K562 (cell line): Measurements from ENCODE around the gene RPLP2. TPM values are rescaled to one million over a fixed set of nuclear protein-coding genes. Genes with fewer than 3 reads are reported as not detected.
A peak's percentile ranks its signal among the peaks of the same experiment; 100 is the strongest.

Experiments
- ATAC-seq: fragments of 200-7000 bp; cut with Tn5 transposase; 3 replicates; pipeline ENCODE4 v1.9.1; 2020; ENCODE audit warnings: moderate library complexity
- BruUV-seq: library from RNA; stranded (reverse); fragments of 400-500 nt; replicated peaks from 2 replicates; lab custom pipeline; 2021; lab: Mats Ljungman, UMichigan
- CTCF ChIA-PET: fragments of 300-600 bp; formaldehyde crosslinking; extraction: SDS; loops from one replicate; lab custom pipeline; 2021; ENCODE audit warnings: low intra/inter-chr PET ratio; lab: Yijun Ruan, JAX
- POLR2A ChIA-PET: fragments of 300-600, 350-650 bp; sonication (Branson Sonifier 250); formaldehyde crosslinking; extraction: SDS; loops from one replicate; lab custom pipeline; 2021; ENCODE audit warnings: antibody characterized with exemption, inconsistent platforms; lab: Yijun Ruan, JAX
- DNase-seq, 4 experiments: peaks; one replicate each; pipeline versions ENCODE4 v3.0.0 to v3.0.0-alpha.2; 2011 to 2018; ENCODE audit warnings: low spot score in 3 of 4, mixed read lengths in 3 of 4; ENCODE audit errors: extremely low read depth in 1 of 4
- FAIRE-seq: peaks from 2 replicates; lab custom pipeline; 2011; peaks lifted over from hg19 to GRCh38; lab: Jason Lieb, UNC
- H2AFZ ChIP-seq: 2 replicates; pipeline ENCODE4 v1.6.0; 2011; ENCODE audit warnings: low read depth, low read length, control low read depth, inconsistent platforms
- H3K27ac ChIP-seq: fragments of 200-600 bp; 3 replicates; pipeline ENCODE4 v1.8.0; 2011; ENCODE audit warnings: low read depth, mild to moderate bottlenecking, control low read depth, inconsistent platforms, low read length, moderate library complexity, mixed read lengths; ENCODE audit errors: extremely low read depth
- H3K27me3 ChIP-seq, 2 experiments: fragments of 300-600 bp in 1 of 2; 2 replicates in 1 of 2; 3 replicates in 1 of 2; pipeline versions ENCODE4 v1.6.0 to v1.8.0; 2011; ENCODE audit warnings: inconsistent platforms in 2 of 2, low read length in 2 of 2, mild to moderate bottlenecking in 1 of 2, mixed read lengths in 1 of 2, moderate library complexity in 1 of 2; ENCODE audit not compliant: control insufficient read depth in 2 of 2, insufficient read depth in 2 of 2
- H3K36me3 ChIP-seq: fragments of 300-600 bp; 3 replicates; pipeline ENCODE4 v1.8.0; 2011; ENCODE audit warnings: mild to moderate bottlenecking, low read length, inconsistent platforms; ENCODE audit not compliant: control insufficient read depth, insufficient read depth
- H3K4me1 ChIP-seq, 2 experiments: fragments of 200-600 bp in 1 of 2; replicated peaks in 1 of 2; 2 replicates in 1 of 2; 3 replicates in 1 of 2; pipeline versions ENCODE4 v1.5.1 to v1.8.0; 2011; ENCODE audit warnings: inconsistent platforms in 2 of 2, low read length in 2 of 2, mild to moderate bottlenecking in 1 of 2, mixed read lengths in 1 of 2, moderate library complexity in 1 of 2; ENCODE audit not compliant: control insufficient read depth in 2 of 2, insufficient read depth in 2 of 2
- H3K4me2 ChIP-seq: 2 replicates; pipeline ENCODE4 v1.6.1; 2011; ENCODE audit warnings: low read length, control low read depth, inconsistent platforms, mixed read lengths; ENCODE audit not compliant: insufficient read depth
- H3K4me3 ChIP-seq: fragments of 200-600 bp; sonication (generic), shearing (Covaris generic); 2 replicates; pipeline ENCODE4 v1.5.1; 2016; ENCODE audit warnings: control low read depth, inconsistent platforms
- H3K79me2 ChIP-seq: fragments of 200-600 bp; 3 replicates; pipeline ENCODE4 v1.8.0; 2011; ENCODE audit warnings: low read length, inconsistent platforms; ENCODE audit not compliant: control insufficient read depth, insufficient read depth
- H3K9ac ChIP-seq, 2 experiments: 2 replicates each; pipeline versions ENCODE4 v1.6.0 to v1.6.1; 2011; ENCODE audit warnings: low read depth in 2 of 2, low read length in 2 of 2, control low read depth in 1 of 2, inconsistent platforms in 1 of 2, mild to moderate bottlenecking in 1 of 2, mixed read lengths in 1 of 2; ENCODE audit not compliant: insufficient read depth in 1 of 2
- H3K9me1 ChIP-seq: one replicate; pipeline ENCODE4 v1.6.0; 2011; ENCODE audit warnings: inconsistent platforms, mild to moderate bottlenecking, low read length, moderate library complexity; ENCODE audit not compliant: control insufficient read depth, insufficient read depth
- H3K9me3 ChIP-seq: replicated peaks from 2 replicates; pipeline ENCODE4 v1.5.1; 2011; ENCODE audit warnings: low read depth, low read length, inconsistent platforms; ENCODE audit not compliant: control insufficient read depth, insufficient read depth
- H4K20me1 ChIP-seq: replicated peaks from 2 replicates; pipeline ENCODE4 v1.6.1; 2011; ENCODE audit warnings: low read length, inconsistent platforms, mixed read lengths; ENCODE audit not compliant: control insufficient read depth, insufficient read depth
- CHD7 ChIP-seq: fragments of 200-600 bp; sonication (generic); IDR thresholded peaks from one replicate; pipeline ENCODE4 v1.6.1; 2012; ENCODE audit warnings: mild to moderate bottlenecking, low read depth, low read length, inconsistent platforms
- EGR1 ChIP-seq: fragments of 450-650 bp; conservative IDR thresholded peaks from 2 replicates; pipeline ENCODE4 v1.6.1; 2017; ENCODE audit warnings: mild to moderate bottlenecking
- HNRNPL ChIP-seq: fragments of 200-400 bp; formaldehyde crosslinking; IDR thresholded peaks from 2 replicates; pipeline ENCODE4 v1.6.1; 2017; ENCODE audit warnings: low read depth, mild to moderate bottlenecking, low read length
- MAZ ChIP-seq, 2 experiments: fragments of 450-650 bp in 1 of 2; sonication (generic) in 1 of 2; formaldehyde crosslinking; IDR thresholded peaks in 1 of 2; conservative IDR thresholded peaks in 1 of 2; 2 replicates each; pipeline versions ENCODE4 v1.4.0 to v1.5.0; 2020; ENCODE audit warnings: mild to moderate bottlenecking in 1 of 2, missing genetic modification reagents in 1 of 2
- MEF2D ChIP-seq: conservative IDR thresholded peaks from 2 replicates; pipeline ENCODE4 v1.6.1; 2016; ENCODE audit warnings: low read depth, missing genetic modification characterization, missing compliant biosample characterization
- SRSF7 ChIP-seq: fragments of 200-400 bp; formaldehyde crosslinking; optimal IDR thresholded peaks from 2 replicates; pipeline ENCODE3; 2017; ENCODE audit warnings: mild to moderate bottlenecking, low read depth, low read length
- TBP ChIP-seq: optimal IDR thresholded peaks from 2 replicates; pipeline ENCODE3; 2011; ENCODE audit warnings: low read depth, low read length, improper control_type of control experiment
- VEZF1 ChIP-seq: fragments of 200-800 bp; sonication (Bioruptor generic); IDR thresholded peaks from 2 replicates; pipeline ENCODE4 v1.6.1; 2017; ENCODE audit warnings: missing genetic modification characterization, missing compliant biosample characterization
- WGBS: fragments of 100-300 bp; shearing (Covaris generic); methylation state at CpG from one replicate; pipeline ENCODE4 v1.1.6; 2016; ENCODE audit warnings: low coverage, mixed read lengths; ENCODE audit not compliant: insufficient coverage; ENCODE audit errors: missing lambda C conversion rate; 5-methylcytosine and 5-hydroxymethylcytosine counted together
- in situ Hi-C: fragments of 300-500 bp; cut with MboI; formaldehyde crosslinking; loops from 4 replicates; pipeline ENCODE4 v1.15.0; 2018; ENCODE audit warnings: inconsistent platforms, mixed read lengths
- intact Hi-C: fragments of 100-400 bp; cut with micrococcal nuclease; formaldehyde crosslinking; loops from 2 replicates; pipeline ENCODE4 v1.14.2; 2022
- polyA plus RNA-seq, 8 experiments: library from polyadenylated mRNA; depleted of rRNA in 4 of 8; stranded (reverse) in 5 of 8; unstranded in 3 of 8; fragments of >200 nt; fragmentation: Nextera tagmentation in 2 of 8; fragmentation: Illumina TruSeq in 1 of 8; extraction: Ambion mirVana in 2 of 8; extraction: Trizol in 1 of 8; gene quantifications; 2 replicates each; pipeline versions ENCODE4 v1.2.1 to v1.2.3, GENCODE V29; 2011 to 2014; ENCODE audit warnings: inconsistent platforms in 1 of 8, missing spikeins in 1 of 8
- total RNA-seq, 7 experiments: library from RNA; depleted of rRNA in 6 of 7; stranded (reverse); fragments of >200 nt in 6 of 7; fragmentation: Illumina TruSeq in 2 of 7; extraction: Trizol in 2 of 7; gene quantifications; 2 replicates each; pipeline versions ENCODE4 v1.2.1 to v1.2.3, GENCODE V29; 2011 to 2021; ENCODE audit warnings: low replicate concordance in 1 of 7

Gene RPLP2
- total and polyA plus RNA-seq, 9 of the 15 experiments (the other 6 are each of a cell fraction or from before 2014, with no cell fraction given): 528 to 3,807 (median 1,633) TPM

DNA sequence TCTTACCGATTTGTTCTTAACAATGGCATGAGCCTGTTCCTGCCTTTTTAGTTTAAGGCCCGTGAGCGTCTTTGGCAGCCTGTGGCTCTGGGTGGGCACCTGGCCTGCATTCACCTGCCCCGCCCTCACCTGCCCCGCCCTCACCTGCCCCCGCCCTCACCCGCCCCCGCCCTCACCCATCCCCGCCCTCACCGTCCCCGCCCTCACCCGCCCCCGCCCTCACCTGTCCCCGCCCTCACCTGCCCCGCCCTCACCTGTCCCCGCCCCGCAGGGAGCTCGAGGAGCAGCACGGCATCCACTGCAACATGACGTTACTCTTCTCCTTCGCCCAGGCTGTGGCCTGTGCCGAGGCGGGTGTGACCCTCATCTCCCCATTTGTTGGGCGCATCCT lies 46.7 kb upstream of the RPLP2 start:
- H4K20me1 ChIP-seq: peaks cover 36% of the 10 kb centered on the region
- no peaks in the 10 kb centered on the region for H3K9me3 ChIP-seq
- ChIA-PET CTCF (no interaction called here), POLR2A (interaction anchor here (0.7 to 10.4 kb wide), 12 partner anchors 8 to 214 kb away, joined by 3 to 88 read pairs (median 4); partner anchors contain the start of genes DEAF1, TALDO1 and TMEM80)
- H3K4me1 ChIP-seq: peaks cover 8 to 35% of the 10 kb centered on the region in 2 experiments; a peak in 4 of 5 replicates
- DNase-seq: peak; percentile 54 to 73 (median 68)
- FAIRE-seq: no peak
- no peak overlapping the region for H3K4me3 ChIP-seq
- 0 out of 3 replicates have a peak overlapping the region, but pooled peaks have one; percentile 40 for H3K27ac ChIP-seq
- H3K79me2 ChIP-seq: peaks cover 3% of the 10 kb centered on the region; the same call in 1 of the 3 replicates
- no peaks in the 10 kb centered on the region for H3K27me3 ChIP-seq
- no peak overlapping the region for H3K4me2 ChIP-seq
- no peak overlapping the region for H2AFZ ChIP-seq
- no TSS peak for BruUV-seq
- H3K9ac ChIP-seq: no peak overlapping the region
- peaks cover 6% of the 10 kb centered on the region for H3K9me1 ChIP-seq
- peak; percentile 28 for ATAC-seq
- peaks cover 94% of the 10 kb centered on the region for H3K36me3 ChIP-seq
- WGBS: 67% methylated on average over 7 of the region's 24 CpGs
- TF ChIP-seq HNRNPL (0 out of 2 replicates have a peak, but pooled peaks have one; percentile 16), VEZF1 (CRISPR knock-in tag) (peak; percentile 90), EGR1 (0 out of 2 replicates have a peak, but pooled peaks have one; percentile 15), MAZ (CRISPR knock-in tag; conservative IDR thresholded peaks at IDR 0.05 in 1 of 2, IDR thresholded peaks at IDR 0.05 in 1 of 2) (peak in 1 of 2 experiments; percentile 58; a peak in 1 of 4 replicates), CHD7 (peak; percentile 45), SRSF7 (no peak), TBP (no peak), MEF2D (no peak)
- intact Hi-C loops (no loop called here), in situ Hi-C loops (no loop called here)
